Suprapubic skin (tissue), 4 donors: ENCODE data around the gene ACSS1. TPM values are rescaled to one million over a fixed set of nuclear protein-coding genes. Genes with fewer than 3 reads are reported as not detected.

Experiments used
- DNase-seq, 2 donors: peaks; one replicate each; pipeline ENCODE4 v3.0.0-alpha.2; 2019; ENCODE audit warnings: low spot score in 2 of 2
- H3K27ac ChIP-seq: fragments of 200-600 bp; sonication (generic); one replicate; pipeline ENCODE4 v1.5.1; 2019
- H3K27me3 ChIP-seq: fragments of 200-600 bp; sonication (generic); one replicate; pipeline ENCODE4 v1.5.1; 2019
- H3K36me3 ChIP-seq: fragments of 200-600 bp; sonication (generic); one replicate; pipeline ENCODE4 v1.5.1; 2019
- H3K4me1 ChIP-seq: fragments of 200-600 bp; sonication (generic); one replicate; pipeline ENCODE4 v1.5.1; 2019
- H3K4me3 ChIP-seq: fragments of 200-600 bp; sonication (generic); one replicate; pipeline ENCODE4 v1.5.1; 2019; ENCODE audit warnings: mild to moderate bottlenecking
- H3K9me3 ChIP-seq: fragments of 200-600 bp; sonication (generic); one replicate; pipeline ENCODE4 v1.5.1; 2019
- CTCF ChIP-seq, 2 donors: fragments of 200-600 bp in 1 of 2; fragments of 450-650 bp in 1 of 2; sonication (generic) in 1 of 2; IDR thresholded peaks; one replicate each; pipeline ENCODE4 v1.5.1; 2016 to 2019; ENCODE audit warnings: antibody characterized with exemption in 2 of 2, mild to moderate bottlenecking in 1 of 2, moderate library complexity in 1 of 2
- EP300 ChIP-seq: sonication (generic); formaldehyde crosslinking; IDR thresholded peaks from one replicate; pipeline ENCODE4 v1.6.1; 2017; ENCODE audit warnings: antibody characterized with exemption
- POLR2A ChIP-seq, 2 donors: fragments of 450-650 bp; IDR thresholded peaks; one replicate each; pipeline ENCODE4 v1.6.1; 2017; ENCODE audit warnings: antibody characterized with exemption in 2 of 2, mild to moderate bottlenecking in 2 of 2, moderate library complexity in 2 of 2
- POLR2AphosphoS5 ChIP-seq, 3 donors: sonication (generic); formaldehyde crosslinking; IDR thresholded peaks; one replicate each; pipeline ENCODE4 v1.6.1; 2017; ENCODE audit warnings: antibody characterized with exemption in 3 of 3
- WGBS: methylation state at CpG from one replicate; pipeline ENCODE4 v1.1.5; 2018; 5-methylcytosine and 5-hydroxymethylcytosine counted together
- total RNA-seq, 4 donors: library from RNA; depleted of rRNA; stranded (reverse); fragments of >200 nt; gene quantifications; one replicate each; pipeline ENCODE4 v1.1.0, GENCODE V29; 2016

ACSS1 gene
- total RNA-seq, 4 donors from 2014 or later = 29.0 to 80.0 (median 47.6) TPM

- no peak overlapping the region for H3K4me3 ChIP-seq
- H3K36me3 ChIP-seq = peaks cover 17% of the 10 kb centered on the region
- peak in 1 of 2 donors; percentile 47 for DNase-seq
- WGBS = 91% methylated on average over 5 of the region's 14 CpGs
- peaks cover 81% of the 10 kb centered on the region for H3K4me1 ChIP-seq
- no peak overlapping the region for H3K27ac ChIP-seq
- no peaks in the 10 kb centered on the region for H3K9me3 ChIP-seq
- H3K27me3 ChIP-seq = no peaks in the 10 kb centered on the region
- TF ChIP-seq POLR2A (IDR thresholded peaks at IDR 0.05) (no peak), EP300 (no peak), POLR2AphosphoS5 (IDR thresholded peaks at IDR 0.05) (no peak), CTCF (IDR thresholded peaks at IDR 0.05) (no peak)
Measured at GRCh38 chr20:25046181-25046641, 11.7 kb downstream of the ACSS1 start.

DNA sequence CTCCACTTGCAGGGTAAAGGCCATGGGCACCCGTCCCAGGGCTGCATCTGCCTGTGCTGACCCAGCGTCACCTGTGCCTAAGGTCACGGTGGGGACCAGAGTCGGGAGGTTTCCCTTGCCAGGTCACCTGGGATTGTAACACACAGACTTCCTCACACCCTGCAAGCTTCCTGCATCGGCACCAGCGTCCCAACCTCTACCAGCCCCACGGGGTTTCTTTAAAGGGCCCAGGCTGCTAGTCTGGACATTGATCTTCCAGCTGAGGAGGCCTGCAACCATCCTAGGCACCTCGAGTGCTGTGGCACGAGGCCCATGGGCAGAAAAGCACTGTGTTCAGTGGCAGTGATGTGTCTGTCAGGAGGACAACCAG is 12.6 kb downstream of the ACSS1 start:
- Histone ChIP-seq H3K4me1 (peaks cover 80% of the 10 kb centered on the region), H3K27me3 (no peaks in the 10 kb centered on the region), H3K9me3 (no peaks in the 10 kb centered on the region), H3K36me3 (peaks cover 17% of the 10 kb centered on the region), H3K4me3 (no peak overlapping the region), H3K27ac (no peak overlapping the region)
- TF ChIP-seq POLR2AphosphoS5 (IDR thresholded peaks at IDR 0.05) (no peak), CTCF (IDR thresholded peaks at IDR 0.05) (no peak), POLR2A (IDR thresholded peaks at IDR 0.05) (no peak), EP300 (no peak)
- 72% methylated on average over 6 of the region's 9 CpGs for WGBS
- DNase-seq = peak in 1 of 2 donors; percentile 45

DNA sequence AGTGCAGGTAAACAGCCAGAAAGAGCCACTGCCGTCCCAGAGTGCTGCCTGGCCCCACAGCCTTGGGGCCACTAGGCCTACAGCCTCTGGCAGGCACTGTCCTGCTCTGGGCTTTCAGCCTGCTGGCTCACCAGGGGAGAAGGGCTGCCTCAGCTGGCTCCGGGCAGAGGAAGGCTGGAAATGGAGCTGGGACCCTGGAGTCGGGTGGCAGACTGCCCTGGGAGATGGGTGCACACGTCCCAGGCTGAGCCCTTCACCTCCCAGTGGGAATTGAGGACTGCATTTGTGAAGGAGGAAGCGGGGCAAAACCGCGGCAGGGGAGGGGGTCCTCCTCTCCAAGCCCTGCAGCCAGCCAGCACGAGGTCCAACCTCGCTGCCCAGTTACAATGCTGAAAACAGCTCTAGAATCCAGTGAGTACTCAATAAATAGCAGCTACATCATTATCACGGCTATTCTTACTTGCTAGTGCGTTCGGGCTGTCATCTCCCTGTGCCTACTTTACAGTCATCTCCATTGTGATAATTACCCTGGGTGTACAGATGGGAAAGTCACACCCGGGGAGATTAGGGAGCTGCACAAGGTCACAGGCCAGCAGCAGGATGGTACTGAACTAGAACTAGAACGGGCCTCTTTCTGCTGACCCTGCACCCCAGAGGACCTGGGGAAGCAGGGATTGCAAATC is 13.1 kb downstream of the ACSS1 start:
- H3K27me3 ChIP-seq = no peaks in the 10 kb centered on the region
- no peaks in the 10 kb centered on the region for H3K9me3 ChIP-seq
- no peak for TF ChIP-seq POLR2A (IDR thresholded peaks at IDR 0.05)
- no peak for TF ChIP-seq EP300
- no peak for TF ChIP-seq CTCF (IDR thresholded peaks at IDR 0.05)
- TF ChIP-seq POLR2AphosphoS5 (IDR thresholded peaks at IDR 0.05) = no peak
- H3K4me1 ChIP-seq = peaks cover 81% of the 10 kb centered on the region
- no peak overlapping the region for H3K27ac ChIP-seq
- H3K36me3 ChIP-seq = peaks cover 17% of the 10 kb centered on the region
- DNase-seq = peak in 1 of 2 donors; percentile 52
- H3K4me3 ChIP-seq = no peak overlapping the region
- WGBS = 76% methylated on average over 13 of the region's 14 CpGs

GRCh38 chr20:25044261-25044560 is 13.7 kb downstream of the ACSS1 start:
- no peak for DNase-seq
- H3K4me3 ChIP-seq = no peak overlapping the region
- no peak for TF ChIP-seq CTCF (IDR thresholded peaks at IDR 0.05)
- peaks cover 17% of the 10 kb centered on the region for H3K36me3 ChIP-seq
- no peaks in the 10 kb centered on the region for H3K27me3 ChIP-seq
- peaks cover 81% of the 10 kb centered on the region for H3K4me1 ChIP-seq
- H3K27ac ChIP-seq = no peak overlapping the region
- WGBS = 97% methylated on average over 5 of the region's 5 CpGs
- no peaks in the 10 kb centered on the region for H3K9me3 ChIP-seq

DNA sequence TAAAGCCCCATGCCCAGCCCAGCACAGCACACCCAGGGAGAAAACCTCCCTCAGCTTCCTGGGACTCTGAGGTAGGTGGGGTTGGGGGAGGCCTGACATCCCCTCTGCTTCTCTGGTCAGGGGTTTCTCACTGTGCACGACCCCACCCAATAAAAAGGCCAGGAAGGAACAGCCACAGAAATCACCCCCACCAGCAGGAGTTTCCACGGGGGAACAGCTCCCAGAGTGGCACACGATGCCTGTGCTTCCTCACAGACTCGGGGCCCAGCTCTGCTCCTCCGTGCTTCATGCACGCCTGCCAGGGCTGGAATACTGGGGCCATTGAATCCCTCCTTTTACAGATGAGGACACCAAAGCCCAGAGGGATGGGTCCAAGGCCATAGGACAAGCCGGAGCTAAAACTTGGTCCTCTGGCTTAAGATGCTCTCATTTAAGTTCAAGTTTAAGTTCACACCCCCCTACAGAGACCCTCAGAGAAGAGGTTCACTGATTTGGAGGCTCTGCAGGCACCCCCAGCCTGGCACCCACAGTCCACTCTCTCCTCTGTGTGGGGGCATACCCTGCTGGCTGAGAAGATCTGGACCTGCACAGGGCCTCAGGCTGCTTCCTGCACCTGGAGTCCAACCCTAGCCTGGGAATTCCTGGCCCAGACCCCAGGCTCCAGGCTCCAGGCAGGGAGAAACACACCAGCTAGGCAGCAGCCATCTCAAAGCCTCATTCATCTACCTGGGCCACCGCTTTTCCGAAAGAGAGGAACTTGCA is 14.3 kb downstream of the ACSS1 start:
- WGBS = 48% methylated on average over 7 of the region's 9 CpGs
- peak in 1 of 2 donors; percentile 49 for DNase-seq
- peaks cover 17% of the 10 kb centered on the region for H3K36me3 ChIP-seq
- H3K4me3 ChIP-seq = no peak overlapping the region
- H3K27ac ChIP-seq = peak overlapping the region; percentile 48
- no peaks in the 10 kb centered on the region for H3K27me3 ChIP-seq
- peaks cover 81% of the 10 kb centered on the region for H3K4me1 ChIP-seq
- no peaks in the 10 kb centered on the region for H3K9me3 ChIP-seq
- TF ChIP-seq POLR2AphosphoS5 (IDR thresholded peaks at IDR 0.05) = no peak
- TF ChIP-seq POLR2A (IDR thresholded peaks at IDR 0.05) = no peak
- no peak for TF ChIP-seq EP300
- TF ChIP-seq CTCF (IDR thresholded peaks at IDR 0.05) = no peak
